NCI-H1417 (cell line): Measurements from ENCODE around the gene FRAS1.

Source experiments
- DNase-seq, 3 experiments: peaks; one replicate each; lab custom pipeline; 2025; lab: John Stamatoyannopoulos, UW

FRAS1 gene

DNA sequence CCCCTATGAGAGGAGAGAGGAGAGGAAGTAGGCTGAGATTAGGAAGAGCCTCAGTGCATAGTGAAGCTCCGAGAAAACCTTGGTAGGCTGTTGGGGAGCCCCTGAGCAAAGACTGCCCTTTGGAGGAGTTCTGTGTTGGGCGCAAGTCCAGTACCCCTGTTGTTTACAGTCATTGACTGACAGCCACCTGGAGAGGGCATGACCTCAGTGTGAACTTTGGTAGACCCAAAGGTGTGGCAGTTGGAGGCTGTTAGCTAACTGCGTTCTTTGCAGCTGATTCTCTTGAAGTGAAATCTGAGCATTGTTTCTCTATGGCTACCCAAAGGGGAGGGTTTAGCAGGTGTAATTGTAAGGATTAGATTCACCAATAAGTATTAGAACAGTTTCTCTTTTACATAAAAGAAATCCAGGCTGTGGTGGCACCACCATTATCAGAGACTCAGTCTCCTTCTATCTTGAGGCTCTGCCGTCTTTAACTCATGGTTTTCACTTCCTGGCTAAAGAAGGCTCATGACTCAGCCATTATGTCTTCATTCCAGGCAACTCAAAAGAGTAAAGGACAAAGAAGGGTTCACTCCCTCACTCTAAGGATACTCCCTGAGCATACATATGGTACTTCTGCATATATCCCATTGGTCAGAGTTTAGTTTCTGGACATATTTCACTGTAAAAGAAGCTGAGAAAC lies 527.9 kb downstream of the FRAS1 start:
- no peak for DNase-seq

DNA sequence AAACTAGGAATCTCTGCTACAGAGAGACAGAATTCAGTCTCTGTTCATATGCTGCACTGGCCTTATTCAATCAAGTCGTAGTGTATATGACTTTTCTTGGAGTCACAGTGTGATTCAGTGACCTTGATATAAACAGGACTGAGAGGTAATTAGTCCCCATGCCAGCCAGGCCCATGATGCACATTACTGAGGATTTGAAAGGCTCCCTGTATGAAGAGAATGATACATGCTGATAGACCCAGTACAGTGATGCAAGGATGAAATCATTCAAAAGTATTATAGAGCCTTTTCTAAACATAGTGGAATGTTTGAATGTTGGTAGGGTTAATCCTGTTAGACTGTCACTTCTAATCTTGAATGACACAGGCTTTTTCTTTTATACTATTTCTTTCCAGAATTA lies 528.5 kb downstream of the FRAS1 start:
- no peak for DNase-seq

DNA sequence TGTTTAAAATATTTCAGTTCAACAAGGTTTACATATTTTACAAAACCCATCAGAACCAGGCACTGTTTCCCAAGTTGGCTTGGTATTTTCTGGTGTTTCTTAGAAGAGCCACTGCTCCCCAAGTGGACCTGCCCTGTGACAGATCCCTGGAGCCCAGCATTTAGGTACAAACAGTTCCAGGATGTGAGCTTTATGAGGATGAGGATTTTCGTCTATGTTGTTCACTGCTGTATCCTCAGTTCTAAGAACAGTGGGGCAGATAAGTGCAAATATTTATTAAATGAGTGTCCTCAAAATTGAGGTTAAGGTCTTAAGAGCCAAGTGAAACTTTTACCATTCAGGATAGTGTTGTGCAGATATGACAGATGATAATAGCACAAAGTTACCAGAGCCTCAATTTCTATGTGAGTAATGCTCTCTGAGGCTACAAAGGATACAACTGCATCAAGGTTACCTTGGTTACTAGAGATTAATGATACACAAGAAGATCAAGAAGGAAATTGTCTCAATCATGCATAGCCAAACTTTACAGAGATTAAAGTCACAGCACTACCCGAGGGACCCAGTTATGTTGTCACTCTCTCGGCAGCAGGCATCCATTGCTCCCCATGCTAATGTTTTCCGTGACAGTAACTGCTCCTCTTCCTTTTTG lies 531.9 kb downstream of the FRAS1 start:
- no peak for DNase-seq

DNA sequence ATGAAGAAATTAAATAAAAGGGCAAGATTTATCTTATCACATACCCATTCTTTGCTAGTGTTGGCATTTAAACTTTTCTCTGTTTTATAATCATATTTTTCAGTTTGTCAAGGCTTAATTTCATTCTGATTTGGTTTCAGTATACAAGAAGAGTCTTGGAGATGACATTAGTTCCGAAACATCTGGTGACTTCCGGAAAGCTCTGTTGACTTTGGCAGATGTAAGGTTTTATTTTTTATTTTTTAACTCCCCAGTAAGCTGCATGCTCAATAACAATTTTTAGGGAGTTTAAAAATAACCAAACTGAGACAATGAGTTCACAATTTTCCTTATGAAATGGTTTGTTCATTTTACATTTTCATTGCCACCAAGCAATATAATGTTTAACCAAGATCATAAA lies 534.3 kb downstream of the FRAS1 start:
- no peak for DNase-seq

DNA sequence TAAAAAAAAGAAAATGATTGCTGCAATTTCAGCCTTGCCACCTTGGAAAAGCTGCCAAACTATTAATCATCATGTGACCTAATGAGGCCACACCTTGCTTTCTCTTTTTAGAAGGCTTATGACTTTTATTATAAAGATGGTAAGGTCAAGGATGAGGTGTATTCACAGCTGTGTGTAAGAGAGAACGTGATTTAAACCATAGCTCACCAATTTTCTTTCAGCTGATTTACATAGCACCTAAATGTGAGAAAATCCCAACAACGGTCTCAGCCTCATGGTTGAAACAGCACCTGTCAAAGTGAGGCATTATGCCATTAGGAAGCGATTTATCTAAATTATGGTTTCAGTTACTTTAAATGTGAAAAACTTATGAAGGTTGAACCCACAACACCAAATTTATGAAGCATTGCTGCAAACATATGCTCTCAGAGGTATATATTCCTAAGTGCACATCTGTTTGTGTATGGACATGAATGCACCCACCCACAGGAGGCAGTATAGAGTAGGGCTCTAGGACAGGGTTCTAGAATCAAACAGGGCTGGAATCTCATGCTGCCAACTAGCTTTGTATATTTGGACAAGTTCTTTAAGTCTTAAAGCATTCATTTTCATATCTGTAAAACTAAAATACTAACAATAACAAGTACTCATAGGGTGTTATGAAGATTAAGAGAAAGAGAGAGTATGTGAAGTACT lies 535.1 kb downstream of the FRAS1 start:
- DNase-seq = peak in 1 of 3 experiments; percentile 8
